ENCODE measurements around the gene ZFAND5. TPM values are rescaled to one million over a fixed set of nuclear protein-coding genes. Genes with fewer than 3 reads are reported as not detected.

ZFAND5 gene
- total and polyA plus RNA-seq, 2 of the 13 experiments (the other 11 are each of a cell fraction or from before 2014, with no cell fraction given) = 53.4 to 60.2 TPM

GRCh38 chr9:72364679-72365524, at the start of gene ZFAND5 (continued):
- TF ChIP-seq HOXD1 (CRISPR knock-in tag; IDR thresholded peaks at IDR 0.05) = peak; percentile 16; the same call in 1 of the 2 replicates
- no peak for TF ChIP-seq PBX2 (CRISPR knock-in tag; IDR thresholded peaks at IDR 0.05)
- no peak for TF ChIP-seq GABPA (IDR thresholded peaks at IDR 0.05; ENCODE audit: low read depth, low read length)
- TF ChIP-seq GABPA (CRISPR knock-in tag; IDR thresholded peaks at IDR 0.05; ENCODE audit: low read depth) = no peak
- no peak for TF ChIP-seq SUZ12 (IDR thresholded peaks at IDR 0.05; ENCODE audit: low read depth, low read length)
- TF ChIP-seq SOX5 (CRISPR knock-in tag; IDR thresholded peaks at IDR 0.05; ENCODE audit: borderline replicate concordance) = no peak
- TF ChIP-seq ZNF20 (CRISPR knock-in tag; IDR thresholded peaks at IDR 0.05) = no peak
- no peak for TF ChIP-seq ZNF576 (CRISPR knock-in tag; IDR thresholded peaks at IDR 0.05)
- peak; percentile 89 for TF ChIP-seq SRSF4 (IDR thresholded peaks at IDR 0.05; ENCODE audit: low read depth, low read length, poor library complexity, severe bottlenecking)
- TF ChIP-seq ZNF124 (CRISPR knock-in tag; IDR thresholded peaks at IDR 0.05) = peak; percentile 62; the same call in 1 of the 2 replicates
- no peak for TF ChIP-seq ZFP36 (IDR thresholded peaks at IDR 0.05; ENCODE audit: borderline replicate concordance, low read depth, low read length, partially characterized antibody)
- TF ChIP-seq GABPB1 (CRISPR knock-in tag; IDR thresholded peaks at IDR 0.05) = peak; percentile 71
- TF ChIP-seq MXD4 (CRISPR knock-in tag; IDR thresholded peaks at IDR 0.05) = no peak; the same call in none of the 2 replicates
- TF ChIP-seq DRAP1 (CRISPR knock-in tag; IDR thresholded peaks at IDR 0.05) = peak; percentile 95
- no peak for TF ChIP-seq NFKBIZ (CRISPR knock-in tag; IDR thresholded peaks at IDR 0.05)
- no peak for TF ChIP-seq THAP9 (CRISPR knock-in tag; IDR thresholded peaks at IDR 0.05; ENCODE audit: borderline replicate concordance)
- TF ChIP-seq PAX8 (CRISPR knock-in tag; IDR thresholded peaks at IDR 0.05; ENCODE audit: borderline replicate concordance) = no peak
- TF ChIP-seq ZBTB8A (CRISPR knock-in tag; IDR thresholded peaks at IDR 0.05; ENCODE audit: borderline replicate concordance, low read depth) = no peak
- TF ChIP-seq MLX (CRISPR knock-in tag; IDR thresholded peaks at IDR 0.05) = no peak
- TF ChIP-seq KLF15 (CRISPR knock-in tag; IDR thresholded peaks at IDR 0.05; ENCODE audit: borderline replicate concordance) = no peak; the same call in 1 of the 2 replicates
- TF ChIP-seq ARNTL (CRISPR knock-in tag; IDR thresholded peaks at IDR 0.05) = no peak
- no peak for TF ChIP-seq BCLAF1 (IDR thresholded peaks at IDR 0.05)

Measured in HepG2 (cell line).